Measurements from ENCODE around the gene NUDT3. TPM values are rescaled to one million over a fixed set of nuclear protein-coding genes. Genes with fewer than 3 reads are reported as not detected.
"Not testable (repeated sequence)": the region's sequence is repeated elsewhere in the genome, so short reads cannot be mapped to it uniquely, and the experiment has no call there.

Gene NUDT3
- total RNA-seq, 1 experiment from 2014 or later = 25.2 TPM

DNA sequence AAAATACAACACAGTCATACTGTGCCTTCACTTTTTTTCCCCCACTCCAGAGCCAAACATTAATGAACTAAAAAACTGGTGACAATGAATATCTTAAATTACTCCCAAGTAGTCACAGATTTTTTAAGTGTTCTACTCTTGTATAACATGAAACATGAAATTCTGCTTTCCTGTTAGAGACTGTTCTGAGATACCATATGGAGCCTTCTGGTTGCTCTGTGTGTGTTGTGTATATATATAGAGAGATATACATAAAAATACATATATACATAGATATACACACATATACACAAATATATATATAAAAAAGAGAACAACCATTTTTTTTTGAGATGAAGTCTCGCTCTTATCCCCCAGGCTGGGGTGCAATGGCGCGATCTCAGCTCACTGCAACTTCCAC lies 63.5 kb downstream of the NUDT3 start:
- DNase-seq (ENCODE audit: low read depth, low spot score) = no peak
- Histone ChIP-seq H3K36me3 (ENCODE audit: control insufficient read depth in 1 of 2, insufficient read depth in 2 of 2, low read length in 2 of 2) (0 out of 4 replicates have a peak, but pooled peaks cover 0 to 7% of the 10 kb centered on the region in 2 experiments), H3K9me2 (ENCODE audit: insufficient read depth) (no peaks in the 10 kb centered on the region), H3K4me3 (replicated peaks in 1 of 2; ENCODE audit: low read depth in 1 of 2, low read length in 2 of 2) (no peak overlapping the region), H3K4me2 (ENCODE audit: low read length) (no peak overlapping the region), H3K27me3 (ENCODE audit: insufficient read depth, low read length) (no peaks in the 10 kb centered on the region), H3K27ac (ENCODE audit: low read depth, low read length) (no peak overlapping the region), H3K79me2 (ENCODE audit: insufficient read depth, low read length) (peaks cover 29% of the 10 kb centered on the region), H4K20me1 (ENCODE audit: insufficient read depth) (no peaks in the 10 kb centered on the region; the same call in 1 of the 2 replicates), H3K9ac (ENCODE audit: low read length) (no peak overlapping the region), H3K9me3 (ENCODE audit: control insufficient read depth in 1 of 2, insufficient read depth in 1 of 2, low read depth in 1 of 2, low read length in 2 of 2) (no peaks in the 10 kb centered on the region), H3K4me1 (ENCODE audit: control insufficient read depth in 1 of 2, insufficient read depth in 2 of 2, low read length in 2 of 2) (peaks cover 0 to 4% of the 10 kb centered on the region in 2 experiments; a peak in 2 of 4 replicates), H2AFZ (ENCODE audit: low read depth, low read length, poor library complexity, severe bottlenecking) (no peak overlapping the region)
- ATAC-seq = no peak
- TF ChIP-seq SRF (IDR thresholded peaks at IDR 0.05; ENCODE audit: low read depth) = no peak
- no peak for TF ChIP-seq ZNF274 (IDR thresholded peaks at IDR 0.05; ENCODE audit: low read depth, low read length)
- TF ChIP-seq ZFX (IDR thresholded peaks at IDR 0.05) = no peak
- TF ChIP-seq SIN3A (IDR thresholded peaks at IDR 0.05; ENCODE audit: low read depth) = no peak
- intact Hi-C loops (cut with micrococcal nuclease) = no loop called here
- CTCF ChIA-PET = no interaction called here
- RAD21 ChIA-PET (ENCODE audit: low non-redundant PET in 1 of 2, low total read pairs in 2 of 2, uncharacterized antibody in 2 of 2, unreplicated experiment in 2 of 2) = no interaction called here
- POLR2A ChIA-PET = no interaction called here
- no TSS peak for BruUV-seq (replicated peaks)

DNA sequence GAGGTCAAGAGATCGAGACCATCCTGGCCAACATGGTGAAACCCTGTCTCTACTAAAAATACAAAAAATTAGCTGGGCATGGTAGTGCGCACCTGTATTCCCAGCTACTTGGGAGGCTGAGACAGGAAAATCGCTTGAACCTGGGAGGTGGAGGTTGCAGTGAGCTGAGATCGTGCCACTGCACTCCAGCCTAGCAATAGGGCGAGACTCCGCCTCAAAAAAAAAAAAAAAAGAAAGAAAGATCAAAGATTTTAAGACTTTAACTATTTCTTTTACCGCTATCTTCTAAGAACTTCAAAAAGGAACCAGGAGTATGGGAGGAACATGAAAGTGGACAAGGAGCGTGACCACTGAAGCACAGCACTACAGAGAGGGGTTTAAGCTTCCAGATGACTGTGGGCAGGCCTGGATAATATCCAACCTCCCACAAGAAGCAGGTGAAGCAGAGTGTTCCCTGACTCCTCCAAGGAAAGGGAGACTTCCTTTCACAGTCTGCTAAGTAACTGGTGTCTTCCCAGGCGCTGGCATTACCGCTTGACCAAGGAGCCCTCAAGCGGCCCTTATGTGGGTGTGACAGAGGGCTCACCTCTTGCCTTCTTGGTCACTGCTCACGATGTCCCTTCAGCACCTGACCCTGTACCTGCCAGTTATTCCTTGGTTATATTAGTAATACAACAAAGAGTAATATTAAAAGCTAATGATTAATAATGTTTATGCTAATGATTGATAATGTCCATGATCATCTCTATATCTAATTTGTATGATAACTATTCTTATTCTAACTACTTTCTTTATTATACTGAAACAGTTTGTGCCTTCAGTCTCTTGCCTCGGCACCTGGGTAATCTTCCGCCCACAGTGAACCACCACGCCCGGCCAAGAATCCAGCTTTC lies 64.9 kb downstream of the NUDT3 start:
- ATAC-seq; H3K9ac ChIP-seq (ENCODE audit: low read length); H3K9me2 ChIP-seq (ENCODE audit: insufficient read depth); H3K4me3 ChIP-seq (replicated peaks in 1 of 2; ENCODE audit: low read depth in 1 of 2, low read length in 2 of 2); H3K36me3 ChIP-seq (ENCODE audit: control insufficient read depth in 1 of 2, insufficient read depth in 2 of 2, low read length in 2 of 2); H3K4me1 ChIP-seq (ENCODE audit: control insufficient read depth in 1 of 2, insufficient read depth in 2 of 2, low read length in 2 of 2); H2AFZ ChIP-seq (ENCODE audit: low read depth, low read length, poor library complexity, severe bottlenecking); POLR2A ChIA-PET; CTCF ChIA-PET; intact Hi-C loops (cut with micrococcal nuclease); H3K27ac ChIP-seq (ENCODE audit: low read depth, low read length); H3K4me2 ChIP-seq (ENCODE audit: low read length); H4K20me1 ChIP-seq (ENCODE audit: insufficient read depth); BruUV-seq (replicated peaks); H3K27me3 ChIP-seq (ENCODE audit: insufficient read depth, low read length); DNase-seq (ENCODE audit: low read depth, low spot score); RAD21 ChIA-PET (ENCODE audit: low non-redundant PET in 1 of 2, low total read pairs in 2 of 2, uncharacterized antibody in 2 of 2, unreplicated experiment in 2 of 2); H3K9me3 ChIP-seq (ENCODE audit: control insufficient read depth in 1 of 2, insufficient read depth in 1 of 2, low read depth in 1 of 2, low read length in 2 of 2): not testable (repeated sequence)
- H3K79me2 ChIP-seq (ENCODE audit: insufficient read depth, low read length) = peaks cover 35% of the 10 kb centered on the region

Measured in HCT116 (cell line).